Astrocyte of the spinal cord (primary cell): ENCODE measurements around the gene WRAP73.

Source experiments
- DNase-seq: peaks from one replicate; pipeline ENCODE4 v3.0.0; 2011; ENCODE audit warnings: low read depth, low spot score
- H3K4me3 ChIP-seq: 2 replicates; pipeline ENCODE4 v1.5.1; 2011; ENCODE audit warnings: low read depth, mild to moderate bottlenecking, low read length, moderate library complexity
- CTCF ChIP-seq: IDR thresholded peaks from 2 replicates; pipeline ENCODE4 v1.5.1; 2012; ENCODE audit warnings: low read depth, mild to moderate bottlenecking, low read length, inconsistent platforms
- in situ Hi-C: cut with HindIII; loops from 2 replicates; pipeline ENCODE4 v1.10.0; 2017; ENCODE audit warnings: low sequenced_read_pairs

WRAP73 gene

GRCh38 chr1:3598522-3599285 is 51.2 kb downstream of the WRAP73 start:
- in situ Hi-C loops: no loop called here
- H3K4me3 ChIP-seq: no peak overlapping the region
- TF ChIP-seq CTCF: no peak
- no peak for DNase-seq

GRCh38 chr1:3598051-3598491 is 51.8 kb downstream of the WRAP73 start:
- TF ChIP-seq CTCF: no peak
- DNase-seq: no peak
- H3K4me3 ChIP-seq: no peak overlapping the region
- in situ Hi-C loops: no loop called here

GRCh38 chr1:3597599-3597964 is 52.3 kb downstream of the WRAP73 start:
- no peak for TF ChIP-seq CTCF
- in situ Hi-C loops: no loop called here
- no peak for DNase-seq
- no peak overlapping the region for H3K4me3 ChIP-seq

- no peak overlapping the region for H3K4me3 ChIP-seq
- TF ChIP-seq CTCF: no peak
- no peak for DNase-seq
- in situ Hi-C loops: no loop called here
These were observed 53.0 kb downstream of the WRAP73 start for GRCh38 chr1:3596663-3597598.

GRCh38 chr1:3595949-3596348 is 54.0 kb downstream of the WRAP73 start:
- DNase-seq: no peak
- no peak for TF ChIP-seq CTCF
- H3K4me3 ChIP-seq: no peak overlapping the region
- in situ Hi-C loops: no loop called here

- no peak for DNase-seq
- in situ Hi-C loops: no loop called here
- TF ChIP-seq CTCF: no peak
These were observed 55.1 kb downstream of the WRAP73 start for GRCh38 chr1:3594706-3595377.

More at GRCh38 chr1:3594706-3595377, 55.1 kb downstream of the WRAP73 start:
- H3K4me3 ChIP-seq: no peak overlapping the region
